ENCODE results near the gene UPK3A. TPM values are rescaled to one million over a fixed set of nuclear protein-coding genes. Genes with fewer than 3 reads are reported as not detected.
A peak's percentile ranks its signal among the peaks of the same experiment; 100 is the strongest.
"Not testable (repeated sequence)": the region's sequence is repeated elsewhere in the genome, so short reads cannot be mapped to it uniquely, and the experiment has no call there.

UPK3A gene
- total RNA-seq, 2 experiments from 2014 or later = not detected

- intact Hi-C loops (cut with micrococcal nuclease) = loop anchor here (10.0 kb wide), 1 partner anchor 140 kb away; no protein-coding TSS in a partner anchor
- no peak for DNase-seq
- CTCF ChIA-PET = no interaction called here
- H3K4me1 Mint-ChIP-seq (ENCODE audit: low read depth) = peaks cover 20% of the 10 kb centered on the region
- H3K27me3 Mint-ChIP-seq (ENCODE audit: low read depth) = no peaks in the 10 kb centered on the region
- H3K9me3 Mint-ChIP-seq = no peaks in the 10 kb centered on the region
- H3K27ac Mint-ChIP-seq = no peak overlapping the region
- H3K36me3 Mint-ChIP-seq (ENCODE audit: low read depth) = no peaks in the 10 kb centered on the region
- H3K4me3 Mint-ChIP-seq = no peak overlapping the region
Observed at GRCh38 chr22:45244916-45245315, 39.8 kb upstream of the UPK3A start.

DNA sequence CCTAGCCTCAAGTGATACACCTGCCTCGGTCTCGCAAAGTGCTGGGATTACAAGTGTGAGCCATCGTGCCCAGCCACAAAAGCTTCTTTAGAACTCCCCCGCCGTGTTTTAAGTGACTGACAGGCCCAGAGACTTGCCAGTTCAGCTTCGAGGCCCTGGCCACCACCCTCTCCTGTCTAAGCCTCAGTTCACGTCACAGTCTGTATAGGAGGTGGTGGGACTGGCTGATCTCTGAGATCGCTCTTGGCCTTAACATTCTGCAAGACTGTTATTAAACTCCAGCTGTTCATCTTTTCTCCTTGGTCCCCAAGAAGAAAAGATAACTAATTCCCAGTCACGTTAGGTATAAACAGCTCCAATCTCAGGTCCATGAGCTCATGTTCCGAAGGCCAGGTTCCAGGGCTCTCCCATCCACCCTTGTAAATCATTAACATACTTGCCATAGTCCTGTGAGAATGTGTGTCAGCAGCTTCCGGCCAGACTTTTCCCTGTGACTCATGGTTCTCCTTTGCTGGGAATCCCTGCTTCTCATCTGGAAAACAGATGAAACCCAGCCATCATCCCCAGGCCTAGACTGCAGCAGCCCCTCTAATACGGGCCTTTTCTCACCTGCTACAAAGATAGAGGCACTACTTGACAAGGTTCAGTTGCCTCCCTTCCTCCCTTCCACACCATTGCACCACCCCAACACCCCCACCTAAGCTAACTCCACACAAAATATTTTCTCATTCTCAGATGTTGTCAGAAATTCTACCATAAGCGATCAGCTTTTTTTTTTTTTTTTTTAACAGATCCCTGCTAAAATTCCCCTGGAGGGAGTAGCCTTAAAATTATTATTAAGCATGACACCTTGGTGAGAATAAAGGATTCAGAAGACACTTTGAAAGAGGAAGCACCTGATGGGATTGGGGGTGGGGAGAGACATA is 38.4 kb upstream of the UPK3A start:
- no peak overlapping the region for H3K4me3 Mint-ChIP-seq
- H3K9me3 Mint-ChIP-seq = no peaks in the 10 kb centered on the region
- peaks cover 17% of the 10 kb centered on the region for H3K4me1 Mint-ChIP-seq (ENCODE audit: low read depth)
- no peaks in the 10 kb centered on the region for H3K27me3 Mint-ChIP-seq (ENCODE audit: low read depth)
- CTCF ChIA-PET = interaction anchor here (1.0 kb wide), 1 partner anchor 145 kb away, joined by 4 read pairs; no protein-coding TSS in a partner anchor
- no peak for DNase-seq
- H3K27ac Mint-ChIP-seq = peak overlapping the region; percentile 74
- no peaks in the 10 kb centered on the region for H3K36me3 Mint-ChIP-seq (ENCODE audit: low read depth)
- intact Hi-C loops (cut with micrococcal nuclease) = loop anchor here (10.0 kb wide), 1 partner anchor 142 kb away; no protein-coding TSS in a partner anchor

GRCh38 chr22:45248832-45249561 is 35.8 kb upstream of the UPK3A start:
- H3K4me3 Mint-ChIP-seq = no peak overlapping the region
- H3K4me1 Mint-ChIP-seq (ENCODE audit: low read depth) = peaks cover 15% of the 10 kb centered on the region
- H3K27me3 Mint-ChIP-seq (ENCODE audit: low read depth) = no peaks in the 10 kb centered on the region
- no peak overlapping the region for H3K27ac Mint-ChIP-seq
- no peaks in the 10 kb centered on the region for H3K36me3 Mint-ChIP-seq (ENCODE audit: low read depth)
- no peaks in the 10 kb centered on the region for H3K9me3 Mint-ChIP-seq
- CTCF ChIA-PET = no interaction called here
- DNase-seq = no peak
- intact Hi-C loops (cut with micrococcal nuclease) = loop anchor here (10.0 kb wide), 1 partner anchor 144 kb away; no protein-coding TSS in a partner anchor

- CTCF ChIA-PET = interaction anchor here (0.6 to 0.7 kb wide), 4 partner anchors 141 to 1650 kb away, joined by 3 read pairs; no protein-coding TSS in a partner anchor
- Mint-ChIP-seq H3K9me3 (no peaks in the 10 kb centered on the region), H3K4me3 (no peak overlapping the region), H3K27me3 (ENCODE audit: low read depth) (no peaks in the 10 kb centered on the region), H3K36me3 (ENCODE audit: low read depth) (no peaks in the 10 kb centered on the region), H3K4me1 (ENCODE audit: low read depth) (peaks cover 9% of the 10 kb centered on the region), H3K27ac (no peak overlapping the region)
- DNase-seq = no peak
- intact Hi-C loops (cut with micrococcal nuclease) = no loop called here
Observed at GRCh38 chr22:45251825-45252224, 32.9 kb upstream of the UPK3A start.

DNA sequence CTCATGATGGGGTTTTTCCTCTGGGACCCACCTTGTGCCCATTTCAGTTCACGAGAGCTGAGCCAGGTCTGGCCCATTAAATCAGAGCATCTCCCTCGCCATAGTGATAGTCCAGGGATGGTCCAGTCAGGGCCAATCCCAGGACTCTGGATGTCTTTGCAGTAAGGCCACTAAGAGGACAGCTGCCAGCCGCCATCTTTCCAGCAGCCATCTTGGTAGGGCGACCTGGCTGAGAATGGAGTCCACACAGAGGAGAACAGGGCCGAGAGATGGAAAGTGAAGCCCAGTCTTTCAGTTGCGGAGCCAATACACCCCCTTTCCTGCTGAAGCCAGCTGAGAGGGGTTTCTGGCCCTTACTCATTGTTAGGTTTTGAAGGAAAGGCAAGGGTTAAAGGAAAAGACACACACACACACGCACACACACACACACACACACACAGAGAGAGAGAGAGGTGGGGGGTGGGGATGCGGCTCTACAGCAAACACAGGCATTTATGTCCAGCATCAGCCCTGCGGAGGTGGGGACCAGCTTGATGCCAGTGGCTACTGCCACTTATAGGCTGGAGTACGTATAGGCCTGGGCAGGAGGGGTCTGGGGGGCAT is 31.6 kb upstream of the UPK3A start:
- CTCF ChIA-PET = interaction anchor here (0.7 kb wide), 1 partner anchor 171 kb away, joined by 3 read pairs; no protein-coding TSS in a partner anchor
- H3K36me3 Mint-ChIP-seq (ENCODE audit: low read depth) = no peaks in the 10 kb centered on the region
- no peak for DNase-seq
- H3K27me3 Mint-ChIP-seq (ENCODE audit: low read depth) = no peaks in the 10 kb centered on the region
- intact Hi-C loops (cut with micrococcal nuclease) = no loop called here
- H3K4me3 Mint-ChIP-seq = no peak overlapping the region
- no peak overlapping the region for H3K27ac Mint-ChIP-seq
- H3K4me1 Mint-ChIP-seq (ENCODE audit: low read depth) = peaks cover 7% of the 10 kb centered on the region
- H3K9me3 Mint-ChIP-seq = no peaks in the 10 kb centered on the region

- Mint-ChIP-seq H3K4me1 (ENCODE audit: low read depth) (peaks cover 7% of the 10 kb centered on the region), H3K27ac (no peak overlapping the region), H3K36me3 (ENCODE audit: low read depth) (no peaks in the 10 kb centered on the region), H3K27me3 (ENCODE audit: low read depth) (no peaks in the 10 kb centered on the region), H3K9me3 (no peaks in the 10 kb centered on the region), H3K4me3 (no peak overlapping the region)
- intact Hi-C loops (cut with micrococcal nuclease) = no loop called here
- no peak for DNase-seq
- CTCF ChIA-PET = no interaction called here
Observed at GRCh38 chr22:45254388-45254787, 30.4 kb upstream of the UPK3A start.

DNA sequence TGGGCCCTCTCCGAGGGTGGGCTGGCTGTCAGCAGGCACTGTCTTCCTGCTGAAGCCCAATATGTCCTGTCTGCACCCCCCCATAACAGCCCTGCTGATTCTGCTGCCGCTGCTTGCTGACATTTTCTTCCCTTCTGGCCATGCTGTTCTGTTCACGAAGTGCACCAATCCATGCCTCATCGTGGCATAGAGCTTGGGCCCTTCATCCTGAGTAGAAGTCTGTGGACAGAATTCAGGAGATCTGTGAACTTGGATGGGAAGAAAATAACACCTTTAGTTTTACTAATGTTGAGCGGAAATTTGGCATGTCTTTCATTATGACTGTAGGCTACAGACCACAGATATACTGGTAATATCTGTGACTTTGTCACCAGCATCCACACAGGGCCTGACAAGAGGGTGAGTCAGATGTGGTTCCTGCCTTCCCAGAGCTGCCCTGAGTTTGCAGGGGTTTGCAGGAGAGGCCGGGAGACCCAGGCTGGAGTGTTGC is 29.9 kb upstream of the UPK3A start:
- Mint-ChIP-seq H3K27ac (no peak overlapping the region), H3K27me3 (ENCODE audit: low read depth) (no peaks in the 10 kb centered on the region), H3K4me1 (ENCODE audit: low read depth) (peaks cover 7% of the 10 kb centered on the region), H3K4me3 (no peak overlapping the region), H3K36me3 (ENCODE audit: low read depth) (no peaks in the 10 kb centered on the region), H3K9me3 (no peaks in the 10 kb centered on the region)
- peak; percentile 37 for DNase-seq
- CTCF ChIA-PET = no interaction called here
- intact Hi-C loops (cut with micrococcal nuclease) = no loop called here

- H3K27me3 Mint-ChIP-seq (ENCODE audit: low read depth); H3K4me1 Mint-ChIP-seq (ENCODE audit: low read depth); H3K36me3 Mint-ChIP-seq (ENCODE audit: low read depth); H3K9me3 Mint-ChIP-seq; intact Hi-C loops (cut with micrococcal nuclease); CTCF ChIA-PET; H3K4me3 Mint-ChIP-seq; DNase-seq; H3K27ac Mint-ChIP-seq: not testable (repeated sequence)
Observed at GRCh38 chr22:45257941-45258340, 26.8 kb upstream of the UPK3A start.

GRCh38 chr22:45259754-45260394 is 24.9 kb upstream of the UPK3A start:
- Mint-ChIP-seq H3K27me3 (ENCODE audit: low read depth) (peaks cover 6% of the 10 kb centered on the region), H3K27ac (no peak overlapping the region), H3K36me3 (ENCODE audit: low read depth) (no peaks in the 10 kb centered on the region), H3K9me3 (no peaks in the 10 kb centered on the region), H3K4me3 (no peak overlapping the region), H3K4me1 (ENCODE audit: low read depth) (peaks cover 6% of the 10 kb centered on the region)
- DNase-seq = no peak
- intact Hi-C loops (cut with micrococcal nuclease) = no loop called here
- CTCF ChIA-PET = no interaction called here

DNA sequence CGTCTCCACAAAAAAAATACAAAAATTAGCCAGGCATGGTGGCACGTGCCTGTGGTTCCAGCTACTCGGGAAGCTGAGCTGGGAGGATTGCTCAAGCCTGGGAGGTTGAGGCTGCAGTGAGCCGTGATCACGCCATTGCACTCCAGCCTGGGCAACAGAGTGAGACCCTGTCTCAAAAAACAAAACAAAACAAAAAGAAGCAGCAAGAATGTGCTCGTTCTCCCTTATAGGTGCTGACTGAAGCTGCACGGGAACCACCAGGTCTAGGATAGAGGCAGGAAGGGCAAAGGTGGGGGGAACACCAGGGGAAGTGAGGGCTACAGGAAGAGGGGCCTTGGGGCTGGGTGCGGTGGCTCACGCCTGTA is 24.4 kb upstream of the UPK3A start:
- H3K36me3 Mint-ChIP-seq (ENCODE audit: low read depth); H3K27ac Mint-ChIP-seq; CTCF ChIA-PET; H3K9me3 Mint-ChIP-seq; intact Hi-C loops (cut with micrococcal nuclease); H3K4me3 Mint-ChIP-seq; DNase-seq; H3K27me3 Mint-ChIP-seq (ENCODE audit: low read depth); H3K4me1 Mint-ChIP-seq (ENCODE audit: low read depth): not testable (repeated sequence)

- Mint-ChIP-seq H3K27ac (no peak overlapping the region), H3K27me3 (ENCODE audit: low read depth) (peaks cover 6% of the 10 kb centered on the region), H3K36me3 (ENCODE audit: low read depth) (no peaks in the 10 kb centered on the region), H3K4me1 (ENCODE audit: low read depth) (peaks cover 3% of the 10 kb centered on the region), H3K4me3 (no peak overlapping the region), H3K9me3 (no peaks in the 10 kb centered on the region)
- intact Hi-C loops (cut with micrococcal nuclease) = loop anchor here (2.0 kb wide), 1 partner anchor 159 kb away; no protein-coding TSS in a partner anchor
- no peak for DNase-seq
- CTCF ChIA-PET = no interaction called here
Observed at GRCh38 chr22:45261407-45262088, 23.2 kb upstream of the UPK3A start.

All from activated naive CD4-positive, alpha-beta T cell treated with anti-CD3 and anti-CD28 coated beads for 36 hours (primary cell).